Testis (tissue), 2 donors: ENCODE results near the gene NCK2.

ENCODE experiments used
- POLR2A ChIP-seq: fragments of 450-650 bp; IDR thresholded peaks from one replicate; pipeline ENCODE4 v1.6.1; 2017; ENCODE audit warnings: antibody characterized with exemption, mild to moderate bottlenecking, moderate library complexity
- TF ChIP-seq, protein P1 (sequence below), 3 experiments: fragments of 450-650 bp in 2 of 3; fragments of 200-600 bp in 1 of 3; sonication (generic) in 1 of 3; IDR thresholded peaks; one replicate each; pipeline ENCODE4 v1.5.1; 2016 to 2019; ENCODE audit warnings: antibody characterized with exemption in 3 of 3, mild to moderate bottlenecking in 2 of 3, moderate library complexity in 1 of 3

DNA sequence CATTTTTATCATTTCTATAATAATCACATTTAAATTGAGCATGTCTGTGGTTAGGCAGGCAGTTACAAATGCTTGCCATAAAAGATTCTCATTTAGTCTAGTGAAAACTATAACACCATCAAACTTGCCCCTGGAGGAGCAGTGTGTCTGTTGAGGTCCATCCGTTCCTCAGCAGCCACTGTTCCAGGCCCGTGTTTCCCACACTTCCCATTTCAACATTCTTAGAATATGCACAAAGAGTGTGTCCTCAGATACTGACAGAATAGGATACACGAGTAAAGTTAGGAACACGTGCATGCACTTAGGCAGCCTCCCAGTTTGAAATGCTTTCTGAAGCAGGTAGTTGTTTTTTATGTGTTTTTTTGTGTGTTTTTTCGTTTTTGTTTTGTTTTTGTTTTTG, 39.9 kb downstream of the NCK2 start:
- TF ChIP-seq, protein P1, sequence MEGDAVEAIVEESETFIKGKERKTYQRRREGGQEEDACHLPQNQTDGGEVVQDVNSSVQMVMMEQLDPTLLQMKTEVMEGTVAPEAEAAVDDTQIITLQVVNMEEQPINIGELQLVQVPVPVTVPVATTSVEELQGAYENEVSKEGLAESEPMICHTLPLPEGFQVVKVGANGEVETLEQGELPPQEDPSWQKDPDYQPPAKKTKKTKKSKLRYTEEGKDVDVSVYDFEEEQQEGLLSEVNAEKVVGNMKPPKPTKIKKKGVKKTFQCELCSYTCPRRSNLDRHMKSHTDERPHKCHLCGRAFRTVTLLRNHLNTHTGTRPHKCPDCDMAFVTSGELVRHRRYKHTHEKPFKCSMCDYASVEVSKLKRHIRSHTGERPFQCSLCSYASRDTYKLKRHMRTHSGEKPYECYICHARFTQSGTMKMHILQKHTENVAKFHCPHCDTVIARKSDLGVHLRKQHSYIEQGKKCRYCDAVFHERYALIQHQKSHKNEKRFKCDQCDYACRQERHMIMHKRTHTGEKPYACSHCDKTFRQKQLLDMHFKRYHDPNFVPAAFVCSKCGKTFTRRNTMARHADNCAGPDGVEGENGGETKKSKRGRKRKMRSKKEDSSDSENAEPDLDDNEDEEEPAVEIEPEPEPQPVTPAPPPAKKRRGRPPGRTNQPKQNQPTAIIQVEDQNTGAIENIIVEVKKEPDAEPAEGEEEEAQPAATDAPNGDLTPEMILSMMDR (IDR thresholded peaks at IDR 0.05) = no peak
- TF ChIP-seq POLR2A = no peak
